EL (cell line): ENCODE measurements around the gene RASSF7.
A peak's percentile ranks its signal among the peaks of the same experiment; 100 is the strongest.

ENCODE experiments used
- DNase-seq: peaks from one replicate; pipeline ENCODE4 v3.0.0-alpha.2; 2016

The RASSF7 gene

GRCh38 chr11:611001-611996 is 50.5 kb downstream of the RASSF7 start:
- no peak for DNase-seq

- DNase-seq: peak; percentile 48
These were observed 51.6 kb downstream of the RASSF7 start for GRCh38 chr11:612201-612960.

DNA sequence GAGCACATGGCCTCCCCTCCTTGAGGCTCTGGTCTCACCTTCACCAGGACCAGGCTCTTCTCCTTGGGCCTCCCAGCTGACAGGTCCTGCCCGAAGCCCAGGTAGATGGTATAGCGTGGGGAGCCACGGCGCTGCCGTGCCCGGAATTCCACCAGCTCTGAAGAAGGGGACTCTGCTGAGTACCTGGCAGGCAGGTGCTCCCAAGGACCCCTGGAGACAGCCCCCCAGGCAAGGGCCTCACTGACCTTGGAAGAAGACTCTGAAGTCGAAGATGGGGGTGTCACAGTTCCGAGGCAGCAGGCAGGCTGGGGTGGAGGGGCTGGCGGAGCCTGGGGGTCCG is 52.2 kb downstream of the RASSF7 start:
- DNase-seq: no peak

DNA sequence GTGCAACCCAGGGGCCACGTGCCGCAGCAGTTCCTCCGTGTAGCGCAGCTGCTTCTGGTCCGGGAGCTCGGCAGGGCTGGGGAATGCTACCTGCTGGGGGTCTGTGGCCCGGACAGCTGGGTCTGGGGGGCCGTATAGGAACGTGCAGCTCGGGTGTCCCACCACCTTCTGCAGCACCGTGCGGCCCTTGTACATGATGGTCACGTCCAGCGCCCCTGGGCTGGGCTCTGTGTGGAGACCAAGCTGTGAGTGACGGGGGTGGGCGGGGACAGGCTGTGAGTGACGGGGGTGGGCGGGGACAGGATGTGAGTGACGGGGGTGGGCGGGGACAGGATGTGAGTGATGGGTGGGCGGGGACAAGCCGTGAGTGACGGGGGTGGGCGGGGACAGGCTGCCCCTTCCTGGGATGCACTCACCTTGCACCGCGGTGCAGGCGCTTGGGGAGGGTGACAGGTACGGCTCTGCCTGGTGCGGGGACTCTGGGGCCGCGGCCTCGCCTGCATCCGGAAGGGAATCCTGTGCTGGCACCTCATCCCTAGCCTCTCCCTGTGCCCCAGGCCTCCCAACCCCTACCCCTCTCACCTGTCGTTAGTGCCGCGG is 52.7 kb downstream of the RASSF7 start:
- DNase-seq: peak; percentile 60
